ES-I3 (cell line): Measurements from ENCODE around the gene SELENBP1.

Experiments used
- H3K36me3 ChIP-seq: 2 replicates; pipeline ENCODE4 v1.6.1; 2013; ENCODE audit warnings: mild to moderate bottlenecking, low read length, control low read depth, moderate library complexity; ENCODE audit not compliant: insufficient read depth
- H3K4me1 ChIP-seq: 2 replicates; pipeline ENCODE4 v1.6.1; 2013; ENCODE audit warnings: mild to moderate bottlenecking, control low read depth, low read length; ENCODE audit not compliant: insufficient read depth
- H3K9ac ChIP-seq: 2 replicates; pipeline ENCODE4 v1.6.1; 2013; ENCODE audit warnings: low read depth, mild to moderate bottlenecking, low read length, moderate library complexity
- H3K9me3 ChIP-seq: 2 replicates; pipeline ENCODE4 v1.6.1; 2013; ENCODE audit warnings: mild to moderate bottlenecking, low read length, moderate library complexity; ENCODE audit not compliant: control insufficient read depth, insufficient read depth

The SELENBP1 gene

GRCh38 chr1:151318975-151319374 lies 53.5 kb downstream of the SELENBP1 start:
- H3K9me3 ChIP-seq: no peaks in the 10 kb centered on the region
- no peaks in the 10 kb centered on the region; the same call in 1 of the 2 replicates for H3K36me3 ChIP-seq
- no peaks in the 10 kb centered on the region for H3K4me1 ChIP-seq
- no peak overlapping the region for H3K9ac ChIP-seq

- peaks cover 2% of the 10 kb centered on the region; the same call in 1 of the 2 replicates for H3K36me3 ChIP-seq
- no peaks in the 10 kb centered on the region for H3K9me3 ChIP-seq
- no peak overlapping the region for H3K9ac ChIP-seq
- H3K4me1 ChIP-seq: peaks cover 16% of the 10 kb centered on the region
Measured at GRCh38 chr1:151315565-151316235, 56.8 kb downstream of the SELENBP1 start.
